Neural progenitor cell (in vitro differentiated cells): ENCODE data around the gene DUSP11. TPM values are rescaled to one million over a fixed set of nuclear protein-coding genes. Genes with fewer than 3 reads are reported as not detected.
"Not testable (repeated sequence)": the region's sequence is repeated elsewhere in the genome, so short reads cannot be mapped to it uniquely, and the experiment has no call there.

Experiments
- DNase-seq: peaks from one replicate; pipeline ENCODE4 v3.0.0-alpha.2; 2016; ENCODE audit warnings: low spot score
- H2AFZ ChIP-seq: fragments of 200-600 bp; sonication (generic); replicated peaks from 2 replicates; pipeline ENCODE4 v1.6.1; 2016; ENCODE audit warnings: antibody characterized with exemption
- H3F3A ChIP-seq: fragments of 200-600 bp; sonication (generic); 2 replicates; pipeline ENCODE4 v1.6.1; 2016; ENCODE audit warnings: antibody characterized with exemption, low read depth
- H3K27ac ChIP-seq: fragments of 200-600 bp; sonication (generic); 2 replicates; pipeline ENCODE4 v1.5.1; 2016; ENCODE audit warnings: mild to moderate bottlenecking
- H3K27me3 ChIP-seq: fragments of 200-600 bp; sonication (generic); 2 replicates; pipeline ENCODE4 v1.6.1; 2016; ENCODE audit warnings: mild to moderate bottlenecking, moderate library complexity
- H3K36me3 ChIP-seq: fragments of 200-600 bp; sonication (generic); 2 replicates; pipeline ENCODE4 v1.5.1; 2016
- H3K4me1 ChIP-seq: fragments of 200-600 bp; sonication (generic); 2 replicates; pipeline ENCODE4 v1.6.1; 2016; ENCODE audit warnings: mixed run types
- H3K4me2 ChIP-seq: fragments of 200-600 bp; sonication (generic); 2 replicates; pipeline ENCODE4 v1.6.1; 2016
- H3K4me3 ChIP-seq: fragments of 200-600 bp; sonication (generic); 2 replicates; pipeline ENCODE4 v1.5.1; 2016
- H3K79me2 ChIP-seq: fragments of 200-600 bp; sonication (generic); 2 replicates; pipeline ENCODE4 v1.6.1; 2016; ENCODE audit warnings: low read depth
- H3K9ac ChIP-seq: fragments of 200-600 bp; sonication (generic); 2 replicates; pipeline ENCODE4 v1.6.1; 2016
- H3K9me3 ChIP-seq: fragments of 200-600 bp; sonication (generic); 2 replicates; pipeline ENCODE4 v1.5.1; 2016; ENCODE audit warnings: low read depth
- H4K20me1 ChIP-seq: fragments of 200-600 bp; sonication (generic); 2 replicates; pipeline ENCODE4 v1.6.1; 2016; ENCODE audit warnings: low read depth
- H3K27ac Mint-ChIP-seq: 3 replicates; pipeline ENCODE4 v1.8.0; 2021; ENCODE audit warnings: mixed read lengths
- H3K27me3 Mint-ChIP-seq: 2 replicates; pipeline ENCODE4 v1.8.0; 2022; ENCODE audit warnings: low read depth, mild to moderate bottlenecking, inconsistent platforms, moderate library complexity, mixed read lengths; ENCODE audit not compliant: insufficient read depth
- H3K36me3 Mint-ChIP-seq: 3 replicates; pipeline ENCODE4 v1.8.0; 2021; ENCODE audit warnings: mixed read lengths
- H3K4me1 Mint-ChIP-seq: 3 replicates; pipeline ENCODE4 v1.8.0; 2021; ENCODE audit warnings: mixed read lengths
- H3K4me3 Mint-ChIP-seq: 3 replicates; pipeline ENCODE4 v1.8.0; 2021; ENCODE audit warnings: mild to moderate bottlenecking, moderate library complexity, mixed read lengths
- H3K9me3 Mint-ChIP-seq: 3 replicates; pipeline ENCODE4 v1.8.0; 2020; ENCODE audit warnings: mixed read lengths
- CTCF ChIP-seq: fragments of 200-600 bp; sonication (generic); IDR thresholded peaks from 2 replicates; pipeline ENCODE4 v1.5.1; 2017; ENCODE audit warnings: antibody characterized with exemption, mild to moderate bottlenecking
- EZH2 ChIP-seq: fragments of 200-600 bp; sonication (generic); IDR thresholded peaks from 2 replicates; pipeline ENCODE4 v1.6.1; 2017; ENCODE audit warnings: antibody characterized with exemption, mild to moderate bottlenecking, moderate library complexity
- EZH2phosphoT487 ChIP-seq: fragments of 200-600 bp; sonication (generic); IDR thresholded peaks from 2 replicates; pipeline ENCODE4 v1.6.1; 2017; ENCODE audit warnings: antibody characterized with exemption
- total RNA-seq: library from RNA; depleted of rRNA; stranded (reverse); fragments of >200 nt; gene quantifications from 2 replicates; pipeline ENCODE4 v1.2.3, GENCODE V29; 2015; ENCODE audit warnings: low replicate concordance

The DUSP11 gene
- total RNA-seq, 1 donor from 2014 or later: 43.5 TPM

DNA sequence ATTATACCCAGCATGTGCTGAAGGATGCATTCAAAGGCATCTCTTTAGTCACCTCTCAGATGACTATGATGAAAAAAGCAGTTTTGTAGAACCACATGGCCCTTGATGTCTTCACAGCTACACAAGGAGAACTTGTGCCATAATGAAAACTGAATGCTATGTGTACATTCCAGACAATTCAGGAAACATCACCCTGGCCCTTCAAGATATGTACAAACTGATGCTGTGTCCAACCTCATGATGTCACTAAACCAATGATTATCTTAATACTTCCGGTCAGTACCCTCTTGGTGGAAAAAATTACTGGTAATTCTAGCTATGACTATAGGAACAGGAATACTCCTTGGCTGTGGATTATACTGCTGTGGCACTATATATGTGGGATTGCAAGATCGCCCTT, 20.0 kb downstream of the DUSP11 start:
- H3K27me3 ChIP-seq: no peaks in the 10 kb centered on the region

GRCh38 chr2:73759285-73759764, 20.6 kb downstream of the DUSP11 start:
- Mint-ChIP-seq H3K36me3 (peaks cover 26% of the 10 kb centered on the region), H3K27ac (no peak overlapping the region), H3K9me3 (peaks cover 4% of the 10 kb centered on the region), H3K27me3 (peaks cover under 1% of the 10 kb centered on the region), H3K4me1 (no peaks in the 10 kb centered on the region), H3K4me3 (no peak overlapping the region)
- no peaks in the 10 kb centered on the region for H4K20me1 ChIP-seq
- no peaks in the 10 kb centered on the region for H3K27me3 ChIP-seq
- TF ChIP-seq CTCF (no peak), EZH2 (no peak)
- no peak overlapping the region for H3K9ac ChIP-seq
- no peaks in the 10 kb centered on the region for H3K4me1 ChIP-seq
- H3K27ac ChIP-seq: no peak overlapping the region
- no peak overlapping the region for H3K4me3 ChIP-seq
- DNase-seq: no peak
- H3K79me2 ChIP-seq: no peaks in the 10 kb centered on the region
- H3K36me3 ChIP-seq: peaks cover 8% of the 10 kb centered on the region
- H3K9me3 ChIP-seq: no peaks in the 10 kb centered on the region
- H3F3A ChIP-seq: no peaks in the 10 kb centered on the region
- H2AFZ ChIP-seq: no peak overlapping the region
- no peak overlapping the region for H3K4me2 ChIP-seq

More for the DNA sequence above, 20.0 kb downstream of the DUSP11 start:
- Histone ChIP-seq H3K9ac (no peak overlapping the region), H3K9me3 (no peaks in the 10 kb centered on the region), H3K4me2 (no peak overlapping the region), H4K20me1 (no peaks in the 10 kb centered on the region), H3K79me2 (no peaks in the 10 kb centered on the region), H3F3A (no peaks in the 10 kb centered on the region), H3K4me3 (no peak overlapping the region), H2AFZ (no peak overlapping the region), H3K36me3 (peaks cover 8% of the 10 kb centered on the region), H3K27ac (no peak overlapping the region), H3K4me1 (no peaks in the 10 kb centered on the region)
- no peak overlapping the region for H3K4me3 Mint-ChIP-seq
- no peak for DNase-seq
- H3K9me3 Mint-ChIP-seq: no peaks in the 10 kb centered on the region
- TF ChIP-seq EZH2phosphoT487 (no peak), CTCF (no peak), EZH2 (no peak)
- no peak overlapping the region for H3K27ac Mint-ChIP-seq
- peaks cover 23% of the 10 kb centered on the region for H3K36me3 Mint-ChIP-seq
- peaks cover under 1% of the 10 kb centered on the region for H3K27me3 Mint-ChIP-seq
- H3K4me1 Mint-ChIP-seq: no peaks in the 10 kb centered on the region

- H3K4me3 ChIP-seq, H3K9me3 ChIP-seq, H2AFZ ChIP-seq, H3K4me3 Mint-ChIP-seq, H3K36me3 ChIP-seq, H4K20me1 ChIP-seq, H3K27me3 ChIP-seq, H3K27ac ChIP-seq, H3K27ac Mint-ChIP-seq, H3K9me3 Mint-ChIP-seq, H3K4me1 Mint-ChIP-seq, H3K4me2 ChIP-seq, H3K9ac ChIP-seq, H3F3A ChIP-seq, H3K27me3 Mint-ChIP-seq, H3K79me2 ChIP-seq, H3K4me1 ChIP-seq, DNase-seq: not testable (repeated sequence)
- H3K36me3 Mint-ChIP-seq: peaks cover 32% of the 10 kb centered on the region
These were observed 25.6 kb downstream of the DUSP11 start for GRCh38 chr2:73754332-73754731.

DNA sequence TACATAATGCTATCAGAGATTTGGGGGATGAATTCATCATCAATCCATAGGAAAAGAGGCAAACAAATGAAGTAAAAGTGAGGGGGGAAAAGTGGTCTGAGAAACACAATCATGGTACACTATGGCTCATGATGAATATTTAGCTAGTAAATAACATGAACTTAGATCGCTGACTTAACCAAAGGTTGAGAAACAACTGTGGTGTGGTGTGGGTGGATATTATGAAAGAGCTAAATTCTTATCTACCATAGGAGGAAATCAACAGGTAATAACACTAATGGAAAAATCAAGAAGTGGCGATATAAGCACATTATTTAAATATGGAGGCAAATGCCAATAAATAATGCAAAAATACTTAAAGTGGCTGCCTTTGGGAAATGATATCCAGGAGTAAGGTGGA, 30.6 kb downstream of the DUSP11 start:
- H3K4me2 ChIP-seq: no peak overlapping the region
- no peak for DNase-seq
- no peaks in the 10 kb centered on the region for H3K79me2 ChIP-seq
- H3K4me3 ChIP-seq: no peak overlapping the region
- H4K20me1 ChIP-seq: no peaks in the 10 kb centered on the region
- no peak overlapping the region for H3K9ac ChIP-seq
- no peaks in the 10 kb centered on the region for H3K9me3 ChIP-seq
- Mint-ChIP-seq H3K27ac (no peak overlapping the region), H3K4me1 (no peaks in the 10 kb centered on the region), H3K4me3 (no peak overlapping the region), H3K27me3 (peaks cover 3% of the 10 kb centered on the region), H3K9me3 (peaks cover 4% of the 10 kb centered on the region), H3K36me3 (peaks cover 11% of the 10 kb centered on the region)
- H3K27ac ChIP-seq: no peak overlapping the region
- no peaks in the 10 kb centered on the region for H3K27me3 ChIP-seq
- no peak overlapping the region for H2AFZ ChIP-seq
- H3K36me3 ChIP-seq: no peaks in the 10 kb centered on the region
- H3F3A ChIP-seq: no peaks in the 10 kb centered on the region
- no peak for TF ChIP-seq EZH2
- no peak for TF ChIP-seq CTCF
- no peak for TF ChIP-seq EZH2phosphoT487
- no peaks in the 10 kb centered on the region for H3K4me1 ChIP-seq
